NCI-H146 treated with DMSO at 0.1 percent for 48 hours (cell line): ENCODE measurements around the gene C3orf85.
"Not testable (repeated sequence)": the region's sequence is repeated elsewhere in the genome, so short reads cannot be mapped to it uniquely, and the experiment has no call there.

Source experiments
- DNase-seq: peaks from one replicate; lab custom pipeline; 2025; ENCODE audit not compliant: unreplicated experiment; lab: John Stamatoyannopoulos, UW

C3orf85 gene, protein sequence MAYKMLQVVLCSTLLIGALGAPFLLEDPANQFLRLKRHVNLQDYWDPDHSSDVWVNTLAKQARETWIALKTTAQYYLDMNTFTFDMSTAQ

DNA sequence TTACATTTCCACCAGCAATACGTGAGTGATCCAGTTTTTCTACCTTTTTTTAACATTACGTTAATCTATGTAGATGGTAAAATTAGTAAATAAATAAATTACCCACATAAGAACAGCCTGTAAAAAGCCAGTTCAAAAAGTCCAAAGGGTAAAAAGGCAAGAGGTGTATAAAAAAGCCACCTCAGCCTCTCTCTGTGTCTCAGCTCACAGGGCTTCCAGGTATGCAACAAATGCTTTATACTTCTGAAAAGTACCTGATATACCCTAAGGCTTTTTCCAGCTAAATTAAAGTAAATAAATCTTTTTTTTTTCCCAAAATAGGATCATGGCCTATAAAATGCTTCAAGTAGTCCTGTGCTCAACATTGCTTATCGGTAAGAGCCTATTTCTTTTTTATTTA, at the start of gene C3orf85:
C3orf85 (plus strand) TSS at position 197 of the 400 bp plus-strand sequence; CDS start at position 326, 129 bp downstream.
- DNase-seq, result no peak

DNA sequence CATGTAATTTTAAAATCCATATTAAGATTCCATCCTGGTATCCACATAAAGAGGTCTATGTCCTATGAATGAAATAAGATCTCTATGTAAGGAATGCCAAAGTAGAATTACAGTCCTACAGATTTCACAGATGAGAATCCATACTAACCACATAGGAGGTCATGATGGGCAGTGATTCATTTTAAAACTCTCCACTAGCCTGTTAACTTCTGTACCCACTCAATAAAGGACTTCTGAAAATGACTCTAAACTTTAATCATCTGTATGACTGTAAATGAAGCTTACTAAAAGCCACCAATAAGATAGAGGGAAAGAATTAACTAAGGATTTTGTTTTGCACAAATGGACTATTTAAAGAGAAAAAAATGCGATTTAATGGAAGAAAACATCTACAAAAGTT, 47.3 kb upstream of the C3orf85 start:
- no peak for DNase-seq

DNA sequence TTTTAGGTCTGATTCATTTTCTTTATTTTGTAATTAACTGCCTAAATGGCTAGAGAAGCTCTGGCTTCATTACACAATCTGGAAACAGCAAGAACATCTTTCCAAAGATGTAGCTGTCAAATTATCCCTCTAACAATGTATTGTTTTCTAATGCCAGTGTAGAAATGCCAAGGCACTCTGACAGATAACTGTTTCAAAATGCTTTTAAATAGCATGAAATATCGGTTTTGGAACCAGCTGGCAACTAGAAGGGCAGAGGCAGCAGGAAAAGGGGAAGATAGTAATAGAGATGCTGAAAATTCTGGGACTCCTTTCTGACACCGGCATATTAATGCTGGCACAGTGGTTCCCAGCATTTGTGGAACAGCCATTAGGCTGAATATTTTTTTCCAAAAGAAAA, 44.7 kb upstream of the C3orf85 start:
- DNase-seq, result no peak

DNA sequence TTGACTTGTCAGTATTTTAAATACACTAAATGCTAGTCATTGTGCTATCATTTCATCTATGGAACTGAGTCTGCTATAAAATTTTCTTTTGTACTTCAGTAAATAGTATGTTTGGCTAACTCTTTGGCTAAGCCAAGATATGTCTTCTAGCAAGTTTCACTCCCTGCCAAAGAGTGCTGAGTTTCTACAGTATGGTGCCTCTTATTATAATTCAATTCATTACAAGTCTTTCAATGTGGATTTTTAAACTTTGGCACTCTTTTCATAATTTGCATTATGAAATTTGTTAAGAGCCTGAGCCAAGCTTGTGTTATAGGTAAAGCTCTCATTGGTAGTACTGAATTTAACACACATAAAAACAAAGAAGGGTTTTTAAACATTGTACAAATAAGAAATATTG, 43.0 kb upstream of the C3orf85 start:
- DNase-seq, result no peak

- DNase-seq, result no peak
Observed at GRCh38 chr3:109095166-109095565, 41.4 kb upstream of the C3orf85 start.

GRCh38 chr3:109098079-109098644, 38.4 kb upstream of the C3orf85 start:
- peak; percentile 41 for DNase-seq

- DNase-seq, result no peak
Observed at GRCh38 chr3:109109574-109109973, 26.9 kb upstream of the C3orf85 start.

- DNase-seq, result no peak
Observed at GRCh38 chr3:109112946-109113760, 23.4 kb upstream of the C3orf85 start.

- DNase-seq, result no peak
Observed at GRCh38 chr3:109114746-109115145, 21.8 kb upstream of the C3orf85 start.

DNA sequence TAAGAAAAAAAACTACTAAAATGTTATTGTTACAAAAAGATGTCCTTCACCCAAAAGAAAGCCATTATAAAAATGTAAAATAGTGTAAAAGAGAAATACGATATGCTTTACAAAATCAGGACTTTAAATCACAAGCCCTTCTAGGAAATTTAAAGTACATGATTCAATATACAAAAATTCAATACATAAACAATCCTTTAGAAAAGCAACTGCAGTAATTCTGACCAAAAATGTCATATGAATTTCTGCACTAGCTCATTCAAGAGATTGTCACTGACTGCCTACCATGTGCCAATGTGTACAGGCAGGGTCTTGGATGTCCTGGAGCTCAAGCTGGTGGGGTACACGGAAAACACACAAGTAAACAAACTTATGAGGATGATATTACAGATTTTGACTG, 21.1 kb upstream of the C3orf85 start:
- no peak for DNase-seq

DNA sequence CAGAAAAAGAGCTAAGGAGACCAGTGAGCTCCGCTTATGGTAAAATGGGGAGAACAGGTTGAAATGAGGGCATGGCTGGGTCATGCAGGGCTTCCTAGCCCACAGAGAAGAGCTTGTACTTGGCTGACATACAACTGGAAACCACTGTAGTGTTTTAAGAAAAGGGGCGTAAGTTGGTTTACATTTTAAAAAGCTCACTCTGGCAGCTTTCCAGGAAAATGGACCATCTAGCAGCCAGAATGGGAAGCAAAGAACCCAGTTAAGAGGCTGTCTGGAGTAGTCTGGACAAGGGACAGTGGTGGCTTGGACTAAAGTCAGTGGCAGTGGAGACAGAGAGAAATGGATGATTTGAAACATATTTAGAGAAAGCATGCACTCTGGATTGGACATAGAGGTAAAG, 20.5 kb upstream of the C3orf85 start:
- DNase-seq, result no peak

DNA sequence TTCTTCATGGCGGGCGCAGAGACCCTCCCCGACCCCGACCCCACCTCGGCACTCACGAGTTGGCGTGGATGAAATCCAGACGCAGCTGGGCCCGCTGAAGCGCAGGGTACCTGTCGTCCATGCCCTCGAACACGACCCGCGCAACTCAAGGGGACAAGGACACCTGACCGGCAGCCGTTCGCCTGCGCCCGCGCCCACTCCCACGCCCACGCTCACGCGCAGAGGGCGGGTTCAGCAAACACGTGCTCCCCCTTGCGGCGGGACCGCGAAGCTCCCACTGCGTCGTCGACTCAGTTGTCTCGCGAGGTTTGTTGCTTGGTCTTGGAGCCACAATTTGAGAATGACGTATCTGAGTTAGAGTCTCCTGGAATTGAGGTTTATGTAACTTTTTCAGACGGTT, 18.6 kb upstream of the C3orf85 start, which contains the start of gene MORC1:
MORC1 (minus strand) TSS at position 196 of the 400 bp plus-strand sequence; CDS start at position 121, 75 bp downstream.
- no peak for DNase-seq

DNA sequence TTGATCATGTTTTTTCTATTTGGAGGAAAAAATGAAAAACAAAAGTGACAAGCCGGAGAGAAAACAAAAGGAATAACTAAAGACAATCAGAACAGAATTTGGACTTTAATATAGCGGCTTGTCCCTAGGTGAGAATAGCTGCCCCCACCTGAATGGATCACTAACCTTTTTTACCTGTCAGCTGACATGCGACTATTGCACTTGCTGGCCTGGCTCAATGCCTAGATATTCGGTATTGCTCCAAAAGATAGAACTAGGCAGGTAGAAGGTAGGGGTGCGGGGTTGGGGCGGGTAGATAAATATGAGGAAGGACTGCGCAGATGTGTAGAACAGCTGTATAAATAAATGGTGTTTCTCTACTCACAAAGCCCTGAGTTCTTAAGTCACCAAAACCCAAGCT, 17.9 kb upstream of the C3orf85 start:
- DNase-seq, result no peak

DNA sequence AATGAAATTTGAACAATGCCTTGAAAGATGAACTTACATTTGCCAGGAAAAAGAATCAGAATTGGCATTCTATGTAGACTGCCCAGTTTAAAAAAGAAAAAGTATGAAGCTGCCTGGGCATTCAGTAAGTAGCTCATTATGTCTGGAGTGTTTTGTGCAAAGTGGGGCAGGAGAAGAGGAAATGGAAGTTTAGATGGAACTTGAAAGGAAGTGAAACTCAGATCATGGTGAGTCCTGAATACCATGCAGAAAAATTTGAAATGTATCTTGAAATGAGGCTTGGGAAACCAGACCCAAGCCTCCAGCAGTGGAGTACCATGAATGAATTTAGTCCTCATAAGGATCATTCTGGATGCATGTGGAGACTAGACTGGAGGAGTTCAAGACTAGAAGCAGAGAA, 13.8 kb upstream of the C3orf85 start:
- no peak for DNase-seq

DNA sequence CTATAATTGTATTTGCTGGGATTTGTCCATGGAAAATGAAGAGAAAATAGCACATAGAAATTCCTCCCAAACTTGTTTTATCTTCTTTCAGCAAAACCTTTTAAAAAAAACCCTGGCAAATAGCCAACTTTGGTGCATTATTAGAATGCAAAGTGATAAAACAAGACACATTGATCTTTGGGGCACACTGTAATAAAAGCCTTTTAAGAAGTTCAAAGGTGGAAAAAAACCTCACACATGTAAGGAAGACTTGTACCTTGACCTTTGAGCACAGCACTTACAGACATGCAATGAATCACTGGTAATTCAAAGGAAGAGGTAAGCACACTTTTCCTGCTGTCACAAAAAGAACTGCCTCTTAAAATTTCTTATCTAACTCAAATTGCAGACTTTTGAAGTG, 10.6 kb upstream of the C3orf85 start:
- DNase-seq, result no peak

GRCh38 chr3:109127553-109127952, 9.0 kb upstream of the C3orf85 start:
- no peak for DNase-seq

GRCh38 chr3:109131276-109131675, 5.2 kb upstream of the C3orf85 start:
- no peak for DNase-seq

GRCh38 chr3:109132801-109133473, 3.6 kb upstream of the C3orf85 start:
- DNase-seq, result no peak

DNA sequence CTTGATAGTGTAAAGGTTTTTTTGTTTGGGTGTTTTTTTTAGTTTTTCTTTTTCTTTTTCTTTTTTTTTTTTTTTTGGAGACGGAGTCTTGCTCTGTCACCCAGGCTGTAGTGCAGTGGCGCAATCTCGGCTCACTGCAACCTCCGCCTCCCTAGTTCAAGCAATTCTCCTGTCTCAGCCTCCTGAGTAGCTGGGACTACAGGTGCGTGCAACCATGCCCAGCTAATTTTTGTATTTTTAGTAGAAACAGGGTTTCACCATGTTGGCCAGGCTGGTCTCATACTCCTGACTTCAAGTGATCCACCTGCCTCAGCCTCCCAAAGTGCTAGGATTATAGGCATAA, 3.1 kb upstream of the C3orf85 start:
- DNase-seq, result not testable (repeated sequence)

DNA sequence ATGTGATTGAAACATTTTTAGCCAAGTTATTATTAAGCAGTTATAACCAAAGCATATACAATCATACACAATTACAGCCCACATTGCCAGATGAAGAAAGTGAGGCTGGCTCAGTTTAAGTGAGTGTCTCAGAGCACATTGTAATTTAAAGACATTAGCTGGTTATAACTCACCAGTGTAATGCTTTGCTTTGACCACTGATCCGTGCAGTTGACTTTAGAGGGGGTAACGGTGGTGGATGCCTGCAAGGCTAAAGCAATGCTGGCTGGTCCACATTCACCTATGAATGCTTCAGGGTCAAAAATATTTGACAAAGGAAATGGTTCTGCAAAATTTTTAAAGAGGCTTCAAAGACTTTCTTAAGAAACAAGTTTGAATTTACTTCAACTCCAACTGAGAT, 1.2 kb downstream of the C3orf85 start:
- DNase-seq, result no peak

- no peak for DNase-seq
Observed at GRCh38 chr3:109140318-109140717, 3.8 kb downstream of the C3orf85 start.

DNA sequence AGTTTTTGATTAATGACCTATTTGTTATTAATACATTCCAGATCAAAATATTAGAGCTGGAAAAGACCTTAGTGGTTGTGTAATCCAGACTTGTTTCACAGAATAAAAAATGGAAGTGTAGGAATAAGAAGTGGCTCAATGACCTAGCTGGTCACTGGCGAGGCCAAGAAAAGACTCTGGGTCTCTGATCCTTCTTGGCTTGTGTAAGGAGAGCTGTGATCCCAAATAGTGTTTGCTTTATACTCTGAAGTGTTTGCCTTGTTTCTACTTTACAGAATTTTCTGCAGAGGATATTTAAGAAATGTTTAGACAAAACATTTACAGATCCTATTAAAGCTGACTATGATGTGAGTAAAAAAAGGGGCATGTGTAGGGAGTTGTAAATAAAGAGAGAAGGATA, 7.1 kb downstream of the C3orf85 start:
- DNase-seq, result no peak
